Pancreas (tissue), 10 donors: ENCODE measurements around the gene FFAR4. TPM values are rescaled to one million over a fixed set of nuclear protein-coding genes. Genes with fewer than 3 reads are reported as not detected.

Experiments used
- ATAC-seq, 4 donors: fragments of 200-7000 bp; cut with Tn5 transposase; one replicate each; pipeline versions ENCODE4 v1.8.0 to v1.9.1; 2020; ENCODE audit warnings: mild to moderate bottlenecking in 4 of 4, moderate library complexity in 4 of 4
- DNase-seq, 6 donors: peaks; one replicate each; pipeline ENCODE4 v3.0.0-alpha.2; 2020
- FAIRE-seq: peaks from 2 replicates; lab custom pipeline; 2012; peaks lifted over from hg19 to GRCh38; lab: Jason Lieb, UNC
- H3K27ac ChIP-seq, 4 donors: fragments of 200-600 bp; sonication (generic); 1 replicate in 3 of 4; 2 replicates in 1 of 4; pipeline versions ENCODE4 v1.5.0 to v1.8.0; 2020
- H3K27me3 ChIP-seq, 4 donors: fragments of 200-600 bp; one replicate each; pipeline ENCODE4 v1.8.0; 2021
- H3K36me3 ChIP-seq, 3 donors: fragments of 200-600 bp; sonication (generic) in 1 of 3; one replicate each; pipeline versions ENCODE4 v1.5.0 to v1.8.0; 2020 to 2021
- H3K4me1 ChIP-seq, 3 donors: fragments of 200-600 bp; one replicate each; pipeline ENCODE4 v1.8.0; 2021
- H3K4me3 ChIP-seq, 4 donors: fragments of 200-600 bp; sonication (generic) in 2 of 4; one replicate each; pipeline versions ENCODE4 v1.5.0 to v1.8.0; 2020 to 2021
- H3K9me3 ChIP-seq, 4 donors: fragments of 200-600 bp; one replicate each; pipeline ENCODE4 v1.8.0; 2021
- CTCF ChIP-seq, 4 donors: fragments of 200-600 bp; sonication (generic) in 3 of 4; IDR thresholded peaks; one replicate each; pipeline versions ENCODE4 v1.5.0 to v1.8.0; 2021; ENCODE audit warnings: antibody characterized with exemption in 4 of 4
- WGBS, 2 donors: extraction: QIAGEN DNeasy Blood & Tissue Kit; methylation state at CpG; one replicate each; pipeline ENCODE4 v1.1.7; 2013; 5-methylcytosine and 5-hydroxymethylcytosine counted together
- intact Hi-C, 3 donors: fragments of 100-400 bp; cut with DNase I; formaldehyde crosslinking; loops; one replicate each; pipeline versions ENCODE4 v1.11.1 to v1.14.2; 2022
- polyA plus RNA-seq, 2 donors: library from polyadenylated mRNA; stranded (reverse); fragments of 200-250 nt; gene quantifications; one replicate each; pipeline ENCODE4 v1.2.3, GENCODE V29; 2013
- total RNA-seq, 6 donors: library from RNA; stranded (reverse); fragmentation: NEBNext Ultra II Directional in 4 of 6; extraction: Animal tissue kit (Norgen Biotek cat#: 25700) in 4 of 6; gene quantifications; one replicate each; pipeline versions ENCODE4 v1.2.1 to v1.2.4, GENCODE V29; 2021 to 2023
- donor health status: healthy with polysubstance abuse.
- donor health status: DM: no; HTN: no; CAD: no; lungs with moderate emphysema.
- donor health status: DM: no; HTN: no; CAD: no.
- donor health status: control.
- donor health status: control.
- donor health status: Bipolar disorder and iron deficiency.
- donor health status: DM: yes; HTN: yes; CAD: no.
- donor health status: DM: no; HTN: no; CAD: no.
- donor health status: DM: no; HTN: no; CAD: no.
- donor health status: DM: yes; HTN: yes; CAD: no.

The FFAR4 gene
- total and polyA plus RNA-seq, 8 donors, result 0.37 to 2.4 (median 0.74) TPM

DNA sequence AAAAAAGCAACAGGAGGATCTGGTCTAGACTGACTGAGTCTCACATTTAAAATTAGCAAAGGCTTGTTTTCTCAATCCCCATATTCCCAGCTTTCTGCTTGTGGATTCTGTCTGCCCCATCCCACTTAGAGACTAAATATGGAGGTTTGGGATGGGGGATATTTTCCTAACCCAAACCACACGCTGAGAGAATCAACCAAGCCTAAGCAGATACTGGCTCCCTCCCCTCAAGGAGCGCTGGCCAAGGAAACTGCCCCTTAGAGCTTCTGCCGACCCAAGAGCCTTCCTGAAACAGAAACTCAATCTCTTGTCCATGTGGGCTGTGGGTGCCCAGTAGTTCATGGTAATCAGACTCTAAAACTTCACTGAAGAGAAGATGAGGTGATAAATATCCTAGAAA lies 3.9 kb downstream of the FFAR4 start:
- H3K9me3 ChIP-seq, result no peaks in the 10 kb centered on the region
- DNase-seq (no peak), FAIRE-seq (no peak), ATAC-seq (no peak)
- intact Hi-C loops, result no loop called here
- no peaks in the 10 kb centered on the region for H3K36me3 ChIP-seq
- H3K27me3 ChIP-seq, result peaks cover 0 to 12% (median 2%) of the 10 kb centered on the region in 4 donors
- WGBS, 2 donors, result 47 to 61% methylated on average over 3 of the region's 3 CpGs
- TF ChIP-seq CTCF (IDR thresholded peaks at IDR 0.05), result no peak
- H3K4me1 ChIP-seq, result peaks cover 0 to 5% (median 0%) of the 10 kb centered on the region in 3 donors
- no peak overlapping the region for H3K4me3 ChIP-seq
- H3K27ac ChIP-seq, result no peak overlapping the region

DNA sequence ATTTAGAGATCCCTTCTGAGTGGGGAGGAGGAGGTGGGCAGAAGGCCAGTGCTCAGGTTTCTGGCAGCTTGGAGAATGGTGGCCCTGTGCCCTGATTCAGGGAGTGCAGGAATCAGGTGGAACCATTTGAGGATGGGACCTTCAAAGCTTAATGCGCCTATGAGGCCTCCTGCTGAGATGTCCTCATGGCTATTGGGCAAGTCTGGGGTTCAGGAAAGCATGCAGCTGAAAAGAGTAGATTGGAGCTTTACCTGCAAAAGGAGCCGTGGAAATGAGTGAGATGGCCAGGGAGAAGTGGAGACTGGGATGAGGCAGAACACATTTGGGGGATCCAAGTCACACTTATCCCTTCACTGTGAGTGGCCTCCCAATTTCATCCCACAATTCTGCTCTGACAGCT lies 6.1 kb downstream of the FFAR4 start:
- Histone ChIP-seq H3K36me3 (no peaks in the 10 kb centered on the region), H3K27ac (peak overlapping the region; percentile 23 to 46 (median 36)), H3K9me3 (no peaks in the 10 kb centered on the region), H3K4me3 (no peak overlapping the region), H3K4me1 (no peaks in the 10 kb centered on the region), H3K27me3 (peaks cover 0 to 1% (median 0%) of the 10 kb centered on the region in 4 donors)
- no peak for TF ChIP-seq CTCF (IDR thresholded peaks at IDR 0.05)
- intact Hi-C loops, result no loop called here
- FAIRE-seq (no peak), DNase-seq (peak in 1 of 6 donors; percentile 24), ATAC-seq (peak in 1 of 4 donors; percentile 15)
- 63 to 73% methylated on average over 2 of the region's 2 CpGs for WGBS, 2 donors

DNA sequence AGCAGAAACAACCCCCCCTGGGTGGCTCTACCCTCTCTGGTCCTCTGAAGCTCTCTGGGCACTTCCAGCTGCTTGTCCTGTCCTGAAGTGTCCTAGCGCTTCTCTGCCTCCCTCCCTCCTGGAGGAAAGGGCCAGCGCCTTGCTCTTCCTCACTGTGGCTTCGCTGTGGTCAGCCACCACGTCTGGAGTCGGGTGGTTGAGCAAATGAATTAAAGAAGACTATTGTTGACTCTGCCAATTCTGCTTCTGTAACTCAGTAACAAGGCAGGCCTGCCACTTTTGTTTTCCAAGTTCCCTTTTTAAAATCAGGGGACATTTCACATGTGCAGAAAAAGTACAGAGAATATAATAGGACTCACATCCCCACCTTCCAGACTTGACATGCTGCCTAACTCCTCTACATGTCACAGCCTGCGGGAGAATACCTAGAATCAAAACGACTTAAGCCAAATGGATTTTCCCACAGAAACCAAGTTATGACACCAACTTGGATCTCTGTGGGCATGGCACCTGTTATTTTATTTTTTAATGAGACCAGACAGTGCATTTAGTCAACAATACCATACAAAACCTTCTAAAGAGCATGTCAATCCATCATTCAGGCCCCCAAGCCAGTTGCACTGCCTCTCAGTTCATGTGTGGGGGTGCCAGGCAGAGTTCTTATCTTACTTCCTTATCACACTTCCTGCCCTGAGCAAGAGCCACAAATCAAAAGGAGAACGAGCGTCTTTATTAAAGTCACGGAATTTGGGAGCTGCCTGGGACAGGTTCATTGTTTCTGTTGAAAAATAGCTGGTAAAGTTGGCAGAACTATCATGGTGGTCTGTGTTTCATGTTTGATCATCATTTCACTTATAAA lies 6.8 kb downstream of the FFAR4 start:
- DNase-seq (peak in 2 of 6 donors; percentile 12 to 30), FAIRE-seq (no peak)
- no peaks in the 10 kb centered on the region for H3K9me3 ChIP-seq

GRCh38 chr10:93573924-93574323 lies 7.5 kb downstream of the FFAR4 start:
- no peaks in the 10 kb centered on the region for H3K36me3 ChIP-seq
- H3K27me3 ChIP-seq, result no peaks in the 10 kb centered on the region
- H3K4me1 ChIP-seq, result no peaks in the 10 kb centered on the region
- WGBS, 2 donors, result 62 to 70% methylated on average over 3 of the region's 3 CpGs
- no peaks in the 10 kb centered on the region for H3K9me3 ChIP-seq
- no peak for ATAC-seq
- H3K4me3 ChIP-seq, result no peak overlapping the region
- no peak for TF ChIP-seq CTCF (IDR thresholded peaks at IDR 0.05)
- FAIRE-seq, result no peak
- intact Hi-C loops, result no loop called here
- peak overlapping the region in 3 of 4 donors; percentile 8 to 46 (median 29) for H3K27ac ChIP-seq
- DNase-seq, result no peak

More for the DNA sequence above, 6.8 kb downstream of the FFAR4 start:
- no peak for TF ChIP-seq CTCF (IDR thresholded peaks at IDR 0.05)
- WGBS, 2 donors, result 36% methylated on average over 10 of the region's 10 CpGs
- intact Hi-C loops, result no loop called here
- Histone ChIP-seq H3K27ac (peak overlapping the region; percentile 23 to 46 (median 36)), H3K4me1 (no peaks in the 10 kb centered on the region), H3K4me3 (no peak overlapping the region), H3K27me3 (no peaks in the 10 kb centered on the region), H3K36me3 (no peaks in the 10 kb centered on the region)
- peak; percentile 46 to 84 (median 74) for ATAC-seq

DNA sequence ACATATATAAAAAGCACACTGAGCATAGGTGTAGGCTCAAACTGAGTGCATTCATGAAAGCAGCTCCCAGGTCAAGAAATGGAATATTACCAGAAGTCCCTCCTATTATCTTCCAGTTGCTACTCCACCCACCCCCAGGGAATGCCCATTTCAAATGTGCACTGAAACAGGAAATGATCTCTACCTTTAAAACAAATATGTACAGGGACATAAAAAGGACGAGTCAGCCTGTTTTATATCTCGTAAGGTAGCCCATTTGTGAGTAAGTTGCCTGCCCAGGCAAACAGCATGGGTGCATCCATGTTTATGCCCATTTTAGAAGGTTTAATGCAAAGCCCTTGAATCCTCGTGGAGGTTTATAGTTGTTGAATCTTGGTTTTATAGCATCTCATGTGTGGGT lies 10.4 kb downstream of the FFAR4 start:
- TF ChIP-seq CTCF (IDR thresholded peaks at IDR 0.05), result no peak
- WGBS, 2 donors, result 56 to 68% methylated on average over 3 of the region's 3 CpGs
- Histone ChIP-seq H3K4me3 (no peak overlapping the region), H3K4me1 (no peaks in the 10 kb centered on the region), H3K9me3 (no peaks in the 10 kb centered on the region), H3K27me3 (no peaks in the 10 kb centered on the region), H3K36me3 (no peaks in the 10 kb centered on the region), H3K27ac (no peak overlapping the region)
- intact Hi-C loops, result no loop called here
- no peak for FAIRE-seq
- DNase-seq, result no peak
- no peak for ATAC-seq
